GM21825 (cell line): Measurements from ENCODE around the gene HLA-DMB.
A peak's percentile ranks its signal among the peaks of the same experiment; 100 is the strongest.

Source experiments
- ATAC-seq: cut with Tn5 transposase; IDR thresholded peaks from one replicate; pipeline ENCODE4 v1.9.1; 2021; ENCODE audit warnings: mild to moderate bottlenecking, moderate library complexity; ENCODE audit not compliant: unreplicated experiment

HLA-DMB gene

GRCh38 chr6:32972353-32973143 lies 31.7 kb upstream of the HLA-DMB start:
- no peak for ATAC-seq

GRCh38 chr6:32971581-32972352 lies 30.9 kb upstream of the HLA-DMB start:
- ATAC-seq: peak; percentile 32

- no peak for ATAC-seq
These were observed 30.4 kb upstream of the HLA-DMB start for GRCh38 chr6:32971242-32971580.

GRCh38 chr6:32970413-32971241 lies 29.8 kb upstream of the HLA-DMB start:
- no peak for ATAC-seq

- ATAC-seq: no peak
These were observed 29.0 kb upstream of the HLA-DMB start for GRCh38 chr6:32969685-32970412.

- no peak for ATAC-seq
These were observed 28.2 kb upstream of the HLA-DMB start for GRCh38 chr6:32968867-32969684.

- ATAC-seq: peak; percentile 28
These were observed 27.5 kb upstream of the HLA-DMB start, which contains the start of gene BRD2 for GRCh38 chr6:32968093-32968866. Gene BRD2, plus strand, starts transcription at chr6:32968594. Its CDS starts 4,305 bp downstream, at chr6:32972899.

GRCh38 chr6:32967151-32968091 lies 26.6 kb upstream of the HLA-DMB start:
- no peak for ATAC-seq

GRCh38 chr6:32964776-32965175 lies 23.9 kb upstream of the HLA-DMB start:
- no peak for ATAC-seq

- no peak for ATAC-seq
These were observed 23.0 kb upstream of the HLA-DMB start for GRCh38 chr6:32963866-32964265.

- ATAC-seq: no peak
These were observed 21.5 kb upstream of the HLA-DMB start for GRCh38 chr6:32962213-32962826.

GRCh38 chr6:32960563-32960962 lies 19.7 kb upstream of the HLA-DMB start:
- ATAC-seq: no peak

GRCh38 chr6:32956176-32956575 lies 15.3 kb upstream of the HLA-DMB start:
- no peak for ATAC-seq

GRCh38 chr6:32954986-32955802 lies 14.4 kb upstream of the HLA-DMB start:
- ATAC-seq: no peak

GRCh38 chr6:32954267-32954666 lies 13.4 kb upstream of the HLA-DMB start:
- ATAC-seq: no peak

GRCh38 chr6:32953775-32954174 lies 12.9 kb upstream of the HLA-DMB start:
- no peak for ATAC-seq
